AG04449 (cell line): ENCODE results near the gene NTRK2.

Experiments
- CTCF ChIA-PET: fragments of 350-600 bp; formaldehyde crosslinking; extraction: SDS; loops from one replicate; lab custom pipeline; 2021; ENCODE audit warnings: antibody characterized with exemption; lab: Yijun Ruan, JAX
- POLR2A ChIA-PET: fragments of 400-600, 350-600 bp; formaldehyde crosslinking; extraction: SDS; loops from one replicate; lab custom pipeline; 2020; ENCODE audit warnings: antibody characterized with exemption, inconsistent platforms; lab: Yijun Ruan, JAX
- DNase-seq: peaks from one replicate; pipeline ENCODE4 v3.0.0-alpha.2; 2010; ENCODE audit warnings: low read depth, low spot score
- H3K4me3 ChIP-seq: 2 replicates; pipeline ENCODE4 v1.5.1; 2011; ENCODE audit warnings: low read depth, mild to moderate bottlenecking, control low read depth, low read length
- CTCF ChIP-seq: IDR thresholded peaks from one replicate; pipeline ENCODE4 v1.5.1; 2011; ENCODE audit warnings: mild to moderate bottlenecking, moderate library complexity, low read length, control low read depth, inconsistent platforms; ENCODE audit not compliant: insufficient read depth; ENCODE audit errors: missing control alignments

Gene NTRK2

DNA sequence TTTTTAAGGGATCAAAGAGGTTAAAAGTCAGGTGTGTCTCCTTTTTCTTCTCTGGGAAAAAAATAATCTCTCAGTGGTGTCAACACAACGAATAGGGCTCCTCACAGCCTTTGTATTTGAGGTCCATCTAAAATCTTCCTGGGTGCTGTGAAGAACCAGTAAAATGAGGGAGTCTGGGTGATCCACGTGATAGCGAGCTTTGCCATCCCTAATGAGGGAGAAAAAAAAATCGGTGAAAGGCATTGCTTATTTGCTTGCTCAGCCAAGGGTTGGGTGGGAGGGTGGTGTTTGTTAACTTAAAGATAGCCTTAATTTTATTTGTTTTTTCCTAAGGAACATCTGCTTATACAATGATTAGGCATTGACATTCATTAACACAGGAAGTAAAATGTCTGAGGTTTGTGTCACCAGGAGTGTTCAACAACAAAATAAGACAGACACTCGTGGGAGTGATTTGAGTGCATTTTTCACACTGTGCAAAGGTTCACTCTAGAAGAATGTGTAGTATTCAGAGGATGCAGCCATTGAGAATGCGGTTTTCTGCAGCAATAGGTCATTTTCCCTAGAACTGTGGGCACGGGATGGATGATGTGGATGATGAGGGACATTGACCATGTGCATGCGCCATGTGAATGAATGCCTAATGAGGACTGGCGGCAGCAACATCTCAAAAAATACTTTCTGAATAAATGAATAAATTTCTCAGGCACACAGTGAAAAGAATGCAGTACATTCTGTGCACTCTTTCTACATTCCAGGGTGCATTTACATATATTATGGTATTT lies 369.5 kb downstream of the NTRK2 start:
- no peak for TF ChIP-seq CTCF
- POLR2A ChIA-PET, result no interaction called here
- H3K4me3 ChIP-seq, result no peak overlapping the region
- CTCF ChIA-PET, result no interaction called here
- no peak for DNase-seq

GRCh38 chr9:85040146-85040545 lies 370.6 kb downstream of the NTRK2 start:
- no peak overlapping the region for H3K4me3 ChIP-seq
- no peak for TF ChIP-seq CTCF
- ChIA-PET CTCF (no interaction called here), POLR2A (no interaction called here)
- DNase-seq, result no peak

DNA sequence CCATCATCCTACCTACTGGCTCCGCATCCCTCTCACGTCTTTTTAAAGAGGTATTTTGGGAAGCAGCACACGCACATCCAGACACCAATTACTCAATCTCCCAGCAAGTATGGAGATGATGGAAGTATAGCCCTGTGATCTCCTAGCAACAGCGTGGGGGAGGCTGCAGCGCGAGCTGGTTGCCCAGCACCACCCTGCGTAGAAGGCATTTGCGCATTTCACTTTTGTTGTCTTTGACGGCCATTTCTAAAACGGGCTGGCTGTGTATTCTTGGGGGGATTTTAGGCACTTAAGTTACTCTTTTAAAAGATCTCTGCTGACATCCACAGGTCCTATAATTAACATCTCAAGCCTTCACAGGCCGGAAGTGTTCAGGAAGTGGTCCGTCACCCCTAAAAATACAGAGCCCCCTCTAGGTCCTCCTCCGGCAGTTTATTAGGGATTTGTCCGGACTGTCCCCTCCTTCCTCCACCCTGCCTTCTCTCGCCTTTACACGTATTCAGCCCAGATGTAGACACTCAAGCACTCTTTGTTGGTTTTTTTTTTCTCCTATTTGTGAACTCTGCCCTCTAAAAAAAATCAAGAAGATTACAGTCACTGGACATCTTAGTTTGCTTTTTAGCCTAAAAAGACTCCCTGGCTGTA lies 371.4 kb downstream of the NTRK2 start:
- H3K4me3 ChIP-seq, result no peak overlapping the region
- no peak for TF ChIP-seq CTCF
- ChIA-PET POLR2A (no interaction called here), CTCF (no interaction called here)
- DNase-seq, result no peak

DNA sequence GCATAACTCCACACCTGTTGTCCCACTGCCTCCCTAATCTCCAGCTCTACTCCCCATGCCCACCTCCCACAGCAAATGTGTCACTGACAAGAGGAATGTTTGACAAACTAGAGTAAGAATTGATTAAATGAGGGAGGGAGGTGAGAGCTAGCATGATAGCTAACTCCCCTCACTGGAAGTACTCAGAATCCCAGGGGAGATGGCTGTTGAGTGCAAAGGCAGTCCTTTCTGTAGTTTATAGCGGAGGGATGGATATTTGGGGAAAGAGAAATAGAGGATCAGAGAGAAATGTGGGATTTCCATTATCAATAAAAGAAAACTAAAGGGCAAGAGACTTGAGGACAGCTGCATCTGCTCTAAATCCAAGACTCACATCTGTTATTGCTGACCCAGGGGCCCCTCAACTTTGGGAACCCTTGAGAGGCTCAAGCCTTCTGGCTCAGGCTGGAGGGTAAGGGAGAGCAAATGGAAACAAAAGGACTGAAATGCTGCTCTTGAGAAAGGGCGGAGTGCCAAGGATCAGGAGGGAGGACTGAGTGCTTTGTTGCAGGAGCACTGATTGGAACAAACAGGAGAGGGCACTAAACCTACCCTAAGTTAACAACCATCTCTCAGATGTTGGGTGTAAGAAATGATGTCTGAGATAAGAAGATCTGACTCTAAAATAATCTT lies 372.1 kb downstream of the NTRK2 start:
- no peak overlapping the region for H3K4me3 ChIP-seq
- CTCF ChIA-PET, result no interaction called here
- POLR2A ChIA-PET, result no interaction called here
- TF ChIP-seq CTCF, result no peak
- DNase-seq, result no peak

DNA sequence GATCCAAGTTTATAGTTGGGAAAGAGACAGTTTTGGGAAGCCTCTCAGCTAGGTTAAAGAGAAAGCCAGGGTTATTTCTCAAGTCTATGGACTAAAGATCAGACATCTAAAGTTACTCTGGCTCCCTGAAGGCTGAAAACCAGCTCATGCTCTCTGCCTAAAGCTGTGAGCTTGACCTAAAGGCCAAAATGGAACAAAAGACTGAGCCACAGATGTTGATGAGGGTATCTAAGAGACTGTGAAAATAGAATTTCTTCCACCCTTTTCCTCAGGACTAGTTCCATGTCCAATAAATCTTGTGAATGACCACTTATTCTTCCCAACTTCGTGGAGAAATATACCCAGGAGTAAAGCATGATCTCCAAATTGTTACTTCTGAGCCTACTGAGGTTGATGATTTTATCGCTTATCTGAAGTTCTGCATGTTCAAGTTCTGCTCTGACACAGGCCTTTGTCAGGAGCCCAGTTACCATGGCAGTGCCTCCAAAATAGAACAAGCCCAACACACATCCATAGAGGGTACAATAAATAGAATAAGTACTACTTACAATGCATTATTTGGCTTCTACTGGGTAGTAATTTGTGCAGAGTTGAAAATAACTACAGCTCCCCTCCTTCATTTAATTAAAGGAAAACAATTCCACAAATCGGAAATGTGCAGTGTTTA lies 373.6 kb downstream of the NTRK2 start:
- no peak for DNase-seq
- H3K4me3 ChIP-seq, result no peak overlapping the region
- ChIA-PET POLR2A (no interaction called here), CTCF (no interaction called here)
- no peak for TF ChIP-seq CTCF

GRCh38 chr9:85045271-85045670 lies 375.7 kb downstream of the NTRK2 start:
- ChIA-PET CTCF (no interaction called here), POLR2A (no interaction called here)
- DNase-seq, result no peak
- no peak for TF ChIP-seq CTCF
- H3K4me3 ChIP-seq, result no peak overlapping the region
